ENCODE data around the gene CACNA1E.
A peak's percentile ranks its signal among the peaks of the same experiment; 100 is the strongest.

The CACNA1E gene

GRCh38 chr1:181645171-181645570 is 161.9 kb downstream of the CACNA1E start:
- DNase-seq: no peak

DNA sequence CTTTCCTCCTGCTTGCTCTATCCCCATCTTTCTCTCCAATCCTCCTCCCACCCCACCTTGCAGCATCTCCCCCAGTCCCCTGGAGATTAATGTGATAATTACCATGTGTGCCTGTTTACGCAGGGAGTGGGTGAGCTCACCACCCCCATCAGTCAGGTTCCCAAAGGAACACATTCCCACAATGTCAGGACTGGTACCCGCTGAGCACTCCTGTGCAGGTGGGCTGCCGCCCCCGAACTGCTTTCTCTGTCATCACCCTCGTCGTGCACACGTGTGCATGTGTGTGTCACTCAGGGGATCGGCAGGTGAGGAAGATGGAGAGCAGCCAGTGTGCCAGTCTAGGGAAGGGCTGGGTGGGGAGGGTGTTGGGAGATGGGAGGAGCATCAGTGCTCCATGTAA is 163.4 kb downstream of the CACNA1E start:
- no peak for DNase-seq

- DNase-seq: no peak
Observed at GRCh38 chr1:181647314-181648035, 164.2 kb downstream of the CACNA1E start.

DNA sequence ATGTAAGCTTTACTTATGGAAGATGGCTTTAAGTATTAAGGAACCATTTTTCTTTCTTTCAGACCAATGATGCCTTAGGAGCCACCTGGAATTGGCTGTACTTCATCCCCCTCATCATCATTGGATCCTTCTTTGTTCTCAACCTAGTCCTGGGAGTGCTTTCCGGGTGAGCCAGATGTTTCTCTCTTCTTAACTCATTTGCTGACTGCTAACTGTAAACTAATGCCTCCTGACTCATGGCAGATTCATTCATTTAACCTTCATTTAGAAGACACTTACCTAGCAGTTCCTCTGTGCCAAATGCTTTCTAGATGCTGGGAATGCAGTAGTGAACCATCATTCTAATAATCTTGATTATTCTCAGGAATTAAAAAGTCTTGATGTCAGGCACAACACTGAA is 168.0 kb downstream of the CACNA1E start:
- no peak for DNase-seq

DNA sequence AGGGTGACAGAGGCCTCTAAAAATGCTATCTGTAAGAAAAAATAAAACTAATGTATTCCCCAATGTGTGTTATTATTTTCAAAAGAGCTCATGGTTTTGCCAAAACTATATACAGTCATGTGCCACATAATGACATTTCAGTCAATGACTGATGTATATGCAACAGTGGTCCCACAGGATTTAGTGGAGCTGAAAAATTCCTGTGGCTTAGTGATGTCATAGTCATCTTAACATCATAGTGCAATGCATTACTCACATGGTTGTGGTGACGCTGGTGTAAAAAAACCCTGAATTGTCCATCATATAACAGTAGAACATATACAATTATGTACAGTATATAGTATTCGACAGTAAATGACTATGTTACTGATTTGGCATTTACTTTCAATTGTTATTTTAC is 172.4 kb downstream of the CACNA1E start:
- DNase-seq: peak; percentile 2

GRCh38 chr1:181656491-181656890 is 173.2 kb downstream of the CACNA1E start:
- no peak for DNase-seq

- DNase-seq: no peak
Observed at GRCh38 chr1:181658581-181658980, 175.3 kb downstream of the CACNA1E start.

GRCh38 chr1:181659321-181659957 is 176.1 kb downstream of the CACNA1E start:
- DNase-seq: no peak

- DNase-seq: no peak
Observed at GRCh38 chr1:181660621-181661020, 177.3 kb downstream of the CACNA1E start.

- no peak for DNase-seq
Observed at GRCh38 chr1:181661569-181661968, 178.3 kb downstream of the CACNA1E start.

DNA sequence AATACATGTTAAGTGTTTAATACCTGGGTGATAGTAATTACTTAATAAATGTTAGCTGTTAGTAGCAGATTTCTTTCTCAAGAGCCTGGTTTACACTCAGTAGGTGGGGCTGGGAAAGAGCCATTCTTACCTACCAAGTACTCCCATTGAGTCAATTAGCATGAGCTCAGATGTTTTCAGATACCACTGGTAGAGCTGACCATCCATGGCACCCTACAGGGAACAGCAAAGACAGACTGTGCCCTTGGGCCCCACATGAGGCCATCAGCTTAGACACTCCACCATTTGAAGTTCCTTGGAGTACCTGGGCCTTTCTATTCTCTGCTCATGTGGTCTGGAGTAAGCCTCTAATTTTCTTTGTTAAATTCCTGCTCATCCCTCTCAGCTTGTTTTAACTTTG is 179.3 kb downstream of the CACNA1E start:
- no peak for DNase-seq

- no peak for DNase-seq
Observed at GRCh38 chr1:181664543-181664942, 181.2 kb downstream of the CACNA1E start.

GRCh38 chr1:181669246-181669645 is 185.9 kb downstream of the CACNA1E start:
- DNase-seq: no peak

GRCh38 chr1:181674617-181675016 is 191.3 kb downstream of the CACNA1E start:
- DNase-seq: no peak

DNA sequence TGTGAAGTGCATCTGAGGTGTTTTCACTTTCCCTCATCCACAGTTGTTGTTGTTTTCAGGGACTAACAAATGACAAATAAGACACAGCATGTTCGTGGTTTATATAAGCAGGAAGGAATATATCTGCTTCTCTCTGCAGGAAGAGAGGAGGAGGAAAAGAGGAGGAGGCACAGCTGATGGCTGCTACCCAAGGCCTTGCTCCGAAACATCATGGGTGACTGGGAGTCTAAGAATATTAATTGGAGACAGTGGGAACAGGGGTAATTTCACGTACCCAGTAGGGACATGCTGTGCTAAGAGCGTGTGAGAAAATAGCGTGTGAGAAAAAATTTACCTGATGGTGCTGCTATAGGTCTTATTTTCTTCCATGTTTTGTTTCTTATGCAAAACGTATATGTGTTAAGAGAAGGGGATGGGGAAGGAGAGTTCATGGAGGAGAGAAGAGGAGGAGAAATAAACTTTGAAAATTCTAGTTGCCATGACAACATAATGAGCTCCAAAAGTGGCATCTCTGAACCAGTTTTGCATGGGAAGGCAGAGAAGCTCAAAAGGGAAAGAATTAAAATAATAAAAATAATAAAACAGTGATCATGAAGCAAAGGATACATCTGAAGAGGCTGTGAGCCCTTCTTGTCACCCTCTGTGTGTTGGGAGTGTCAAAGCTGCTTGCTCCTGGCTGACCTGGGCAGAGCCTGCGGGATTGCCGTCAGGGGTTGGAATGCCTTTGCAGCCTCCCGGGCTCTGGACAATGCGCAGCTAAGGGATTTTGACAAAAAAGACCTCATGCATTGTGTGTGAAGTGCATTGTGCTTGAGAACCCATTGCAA is 192.0 kb downstream of the CACNA1E start:
- DNase-seq: no peak

DNA sequence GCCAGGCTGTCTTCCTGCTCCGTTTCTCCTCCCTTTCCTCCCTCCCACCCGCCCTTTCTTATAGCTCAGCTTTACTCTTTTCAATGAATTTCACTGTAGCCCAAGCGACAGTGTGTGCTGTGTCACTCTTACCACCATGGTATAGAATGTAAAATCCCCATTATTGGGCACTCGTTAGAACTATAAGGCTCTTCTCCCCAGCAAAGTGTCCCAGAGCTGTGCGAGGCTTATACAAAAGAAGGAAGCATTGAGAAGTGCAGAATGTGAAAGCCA is 192.5 kb downstream of the CACNA1E start:
- no peak for DNase-seq

DNA sequence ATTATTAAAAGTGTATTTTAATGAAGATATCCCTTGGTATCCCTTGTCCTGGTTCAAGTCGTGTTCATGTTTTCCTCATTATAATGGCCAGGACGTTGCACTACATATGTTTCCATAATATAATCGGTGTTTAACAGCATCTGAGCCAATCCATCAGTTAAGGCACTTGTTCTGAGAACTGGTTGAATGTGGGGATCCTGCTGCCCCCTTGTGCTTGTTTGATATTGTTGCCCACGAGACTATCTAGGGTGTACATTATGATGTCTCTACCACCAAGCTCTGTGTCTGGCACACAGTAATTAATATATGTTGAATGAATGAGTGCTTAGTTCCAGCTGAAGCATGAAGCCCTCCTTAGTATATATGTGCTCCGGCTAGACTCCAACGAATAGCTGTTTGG is 193.0 kb downstream of the CACNA1E start:
- peak; percentile 5 for DNase-seq

GRCh38 chr1:181680332-181680731 is 197.0 kb downstream of the CACNA1E start:
- DNase-seq: no peak

GRCh38 chr1:181680871-181681270 is 197.6 kb downstream of the CACNA1E start:
- no peak for DNase-seq

- no peak for DNase-seq
Observed at GRCh38 chr1:181685211-181685610, 201.9 kb downstream of the CACNA1E start.

DNA sequence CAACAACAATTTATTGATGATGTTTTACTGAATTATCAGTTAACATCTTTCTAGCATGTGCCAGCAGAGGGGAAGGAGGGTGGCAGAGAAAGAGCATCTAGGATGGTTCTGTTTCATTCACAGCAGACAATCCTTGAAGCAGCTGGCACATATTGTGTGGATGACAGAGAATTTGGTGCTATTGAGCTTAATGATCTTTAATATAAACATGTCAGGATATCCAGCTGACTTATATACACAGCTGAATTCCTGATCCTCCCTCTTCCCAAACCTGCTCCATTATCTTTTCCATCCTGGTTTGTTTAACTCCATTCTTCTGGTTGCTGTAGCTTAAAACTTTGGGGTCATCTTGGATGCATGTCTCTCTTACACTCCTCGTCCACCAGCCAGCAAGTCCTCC is 218.6 kb downstream of the CACNA1E start:
- DNase-seq: no peak

- DNase-seq: no peak
Observed at GRCh38 chr1:181704546-181704945, 221.2 kb downstream of the CACNA1E start.

DNA sequence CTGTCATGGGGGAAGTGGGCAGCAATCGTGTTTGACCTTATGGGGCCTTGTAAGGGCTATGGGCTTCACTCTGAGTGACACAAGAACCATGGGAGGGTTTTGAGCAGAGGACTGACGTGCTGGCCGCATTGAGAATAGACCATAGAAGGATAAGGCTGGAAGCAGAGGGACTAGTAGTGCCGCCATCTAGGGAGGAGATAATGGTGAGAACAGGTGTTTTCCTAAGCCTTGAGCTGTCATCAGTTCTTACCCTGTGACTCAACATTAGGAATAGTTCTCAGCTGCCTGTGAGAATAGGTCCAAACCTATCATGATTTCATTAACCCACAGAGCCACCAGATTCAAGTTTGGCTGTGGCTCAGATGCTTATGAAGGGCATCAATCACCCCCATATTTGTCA is 228.5 kb downstream of the CACNA1E start:
- DNase-seq: no peak

- no peak for DNase-seq
Observed at GRCh38 chr1:181712711-181713110, 229.4 kb downstream of the CACNA1E start.

All from EL (cell line).